ENCODE measurements around the gene GTF3C1. TPM values are rescaled to one million over a fixed set of nuclear protein-coding genes. Genes with fewer than 3 reads are reported as not detected.

GTF3C1 gene
- total RNA-seq, 4 donors from 2014 or later = 38.5 to 57.2 (median 41.0) TPM

GRCh38 chr16:27446721-27447120, 103.0 kb downstream of the GTF3C1 start:
- no peak for ATAC-seq (ENCODE audit: low FRiP score)
- no peak for DNase-seq (ENCODE audit: low spot score)
- TF ChIP-seq CTCF (IDR thresholded peaks at IDR 0.05) = no peak

DNA sequence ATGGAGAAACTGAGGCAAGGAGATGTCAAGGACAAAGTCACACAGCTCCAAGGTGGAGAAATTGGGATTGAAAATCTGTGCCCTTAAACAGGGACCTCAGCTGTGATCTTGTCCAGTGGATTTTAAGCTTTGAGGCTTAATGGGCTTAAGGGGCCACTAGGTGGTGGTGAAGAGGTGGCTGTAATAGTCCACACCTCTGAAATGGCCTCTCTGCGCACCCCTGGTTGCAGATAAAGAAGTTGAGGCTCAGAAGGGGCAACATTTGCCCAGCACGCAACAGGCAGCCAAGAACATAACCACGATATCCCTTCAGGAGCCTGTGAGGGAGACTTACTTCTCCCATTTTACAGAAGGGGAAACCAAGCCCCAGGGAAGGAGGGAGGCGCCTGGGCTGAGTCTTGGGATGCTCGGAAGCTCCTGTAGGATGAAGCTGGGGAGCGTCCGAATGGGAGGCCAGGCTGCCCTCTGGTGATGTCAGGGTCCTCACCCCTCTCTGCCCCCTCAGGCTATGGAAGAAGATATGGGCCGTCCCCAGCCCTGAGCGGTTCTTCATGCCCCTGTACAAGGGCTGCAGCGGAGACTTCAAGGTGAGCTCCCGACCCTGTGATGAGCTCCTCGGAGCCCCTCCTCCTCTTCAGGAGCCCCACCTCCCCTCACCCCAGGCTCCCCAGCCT, 104.1 kb downstream of the GTF3C1 start:
- no peak for ATAC-seq (ENCODE audit: low FRiP score)
- no peak for DNase-seq (ENCODE audit: low spot score)
- no peak for TF ChIP-seq CTCF (IDR thresholded peaks at IDR 0.05)

- TF ChIP-seq CTCF (IDR thresholded peaks at IDR 0.05) = no peak
- no peak for ATAC-seq (ENCODE audit: low FRiP score)
- DNase-seq (ENCODE audit: low spot score) = no peak
These were observed 105.2 kb downstream of the GTF3C1 start for GRCh38 chr16:27444470-27444869.

GRCh38 chr16:27444015-27444414, 105.7 kb downstream of the GTF3C1 start:
- ATAC-seq (ENCODE audit: low FRiP score) (no peak), DNase-seq (ENCODE audit: low spot score) (no peak)
- no peak for TF ChIP-seq CTCF (IDR thresholded peaks at IDR 0.05)

- DNase-seq (ENCODE audit: low spot score) (no peak), ATAC-seq (ENCODE audit: low FRiP score) (no peak)
- no peak for TF ChIP-seq CTCF (IDR thresholded peaks at IDR 0.05)
These were observed 107.7 kb downstream of the GTF3C1 start for GRCh38 chr16:27441998-27442397.

DNA sequence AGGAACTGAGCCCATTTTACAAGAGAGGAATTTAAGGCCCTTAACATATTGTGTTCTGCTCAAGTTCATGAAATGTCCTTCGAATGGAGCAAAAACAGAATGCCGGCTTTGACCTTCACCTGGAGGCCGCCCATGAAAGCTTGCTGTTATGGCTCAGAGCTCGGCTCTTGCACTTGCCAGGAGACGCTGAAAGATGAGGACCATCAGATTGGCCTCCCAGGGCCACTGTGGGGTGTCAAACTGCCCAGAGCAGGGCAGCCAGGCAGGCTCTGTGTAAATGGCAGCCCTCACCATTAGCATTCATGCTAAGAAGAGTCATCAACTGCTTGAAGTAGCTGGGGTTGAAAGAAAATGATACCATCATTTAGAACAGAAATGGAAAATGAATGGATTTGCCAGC, 108.4 kb downstream of the GTF3C1 start:
- TF ChIP-seq CTCF (IDR thresholded peaks at IDR 0.05) = no peak
- ATAC-seq (ENCODE audit: low FRiP score) (no peak), DNase-seq (ENCODE audit: low spot score) (no peak)

- no peak for ATAC-seq (ENCODE audit: low FRiP score)
- TF ChIP-seq CTCF (IDR thresholded peaks at IDR 0.05) = no peak
- DNase-seq (ENCODE audit: low spot score) = no peak
These were observed 110.3 kb downstream of the GTF3C1 start for GRCh38 chr16:27439271-27440018.
